ENCODE measurements around the gene COTL1. TPM values are rescaled to one million over a fixed set of nuclear protein-coding genes. Genes with fewer than 3 reads are reported as not detected.
A peak's percentile ranks its signal among the peaks of the same experiment; 100 is the strongest.

Gene COTL1
- total and polyA plus RNA-seq, 9 of the 15 experiments (the other 6 are each of a cell fraction or from before 2014, with no cell fraction given) = 27.7 to 185 (median 72.5) TPM

- TF ChIP-seq ZNF764 (CRISPR knock-in tag; IDR thresholded peaks at IDR 0.05; ENCODE audit: low read depth) (no peak), SMARCA4 (IDR thresholded peaks at IDR 0.05) (peak; percentile 93), ZNF444 (CRISPR knock-in tag; IDR thresholded peaks at IDR 0.05) (no peak), SREBF1 (IDR thresholded peaks at IDR 0.05; ENCODE audit: borderline replicate concordance, low read depth, low read length) (no peak), BACH1 (tag; IDR thresholded peaks at IDR 0.05) (peak; percentile 78; the same call in 1 of the 2 replicates), NBN (IDR thresholded peaks at IDR 0.05; ENCODE audit: low read depth) (peak; percentile 98), PHF21A (IDR thresholded peaks at IDR 0.05; ENCODE audit: borderline replicate concordance, low read depth) (no peak), TAF9B (IDR thresholded peaks at IDR 0.05; ENCODE audit: partially characterized antibody) (peak; percentile 74), FOXJ3 (CRISPR knock-in tag; IDR thresholded peaks at IDR 0.05) (no peak), LCOR (CRISPR knock-in tag; IDR thresholded peaks at IDR 0.05) (peak; percentile 86; the same call in 1 of the 2 replicates), ZEB2 (IDR thresholded peaks at IDR 0.05) (peak; percentile 96), ELF4 (CRISPR knock-in tag; IDR thresholded peaks at IDR 0.05) (peak; percentile 14), GTF2F1 (IDR thresholded peaks at IDR 0.05; ENCODE audit: low read depth, low read length) (no peak), CTCF (IDR thresholded peaks at IDR 0.05 in 2 of 3, conservative IDR thresholded peaks at IDR 0.05 in 1 of 3; ENCODE audit: insufficient read depth in 2 of 3, low read depth in 1 of 3, low read length in 3 of 3) (0 out of 6 replicates have a peak, but pooled peaks of 1 of the 3 experiments have one; percentile 3)
- TF ChIP-seq, protein P1, sequence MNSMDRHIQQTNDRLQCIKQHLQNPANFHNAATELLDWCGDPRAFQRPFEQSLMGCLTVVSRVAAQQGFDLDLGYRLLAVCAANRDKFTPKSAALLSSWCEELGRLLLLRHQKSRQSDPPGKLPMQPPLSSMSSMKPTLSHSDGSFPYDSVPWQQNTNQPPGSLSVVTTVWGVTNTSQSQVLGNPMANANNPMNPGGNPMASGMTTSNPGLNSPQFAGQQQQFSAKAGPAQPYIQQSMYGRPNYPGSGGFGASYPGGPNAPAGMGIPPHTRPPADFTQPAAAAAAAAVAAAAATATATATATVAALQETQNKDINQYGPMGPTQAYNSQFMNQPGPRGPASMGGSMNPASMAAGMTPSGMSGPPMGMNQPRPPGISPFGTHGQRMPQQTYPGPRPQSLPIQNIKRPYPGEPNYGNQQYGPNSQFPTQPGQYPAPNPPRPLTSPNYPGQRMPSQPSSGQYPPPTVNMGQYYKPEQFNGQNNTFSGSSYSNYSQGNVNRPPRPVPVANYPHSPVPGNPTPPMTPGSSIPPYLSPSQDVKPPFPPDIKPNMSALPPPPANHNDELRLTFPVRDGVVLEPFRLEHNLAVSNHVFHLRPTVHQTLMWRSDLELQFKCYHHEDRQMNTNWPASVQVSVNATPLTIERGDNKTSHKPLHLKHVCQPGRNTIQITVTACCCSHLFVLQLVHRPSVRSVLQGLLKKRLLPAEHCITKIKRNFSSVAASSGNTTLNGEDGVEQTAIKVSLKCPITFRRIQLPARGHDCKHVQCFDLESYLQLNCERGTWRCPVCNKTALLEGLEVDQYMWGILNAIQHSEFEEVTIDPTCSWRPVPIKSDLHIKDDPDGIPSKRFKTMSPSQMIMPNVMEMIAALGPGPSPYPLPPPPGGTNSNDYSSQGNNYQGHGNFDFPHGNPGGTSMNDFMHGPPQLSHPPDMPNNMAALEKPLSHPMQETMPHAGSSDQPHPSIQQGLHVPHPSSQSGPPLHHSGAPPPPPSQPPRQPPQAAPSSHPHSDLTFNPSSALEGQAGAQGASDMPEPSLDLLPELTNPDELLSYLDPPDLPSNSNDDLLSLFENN (IDR thresholded peaks at IDR 0.05; ENCODE audit: low read depth in 2 of 2, low read length in 2 of 2) = no peak
- TF ChIP-seq, protein P2, sequence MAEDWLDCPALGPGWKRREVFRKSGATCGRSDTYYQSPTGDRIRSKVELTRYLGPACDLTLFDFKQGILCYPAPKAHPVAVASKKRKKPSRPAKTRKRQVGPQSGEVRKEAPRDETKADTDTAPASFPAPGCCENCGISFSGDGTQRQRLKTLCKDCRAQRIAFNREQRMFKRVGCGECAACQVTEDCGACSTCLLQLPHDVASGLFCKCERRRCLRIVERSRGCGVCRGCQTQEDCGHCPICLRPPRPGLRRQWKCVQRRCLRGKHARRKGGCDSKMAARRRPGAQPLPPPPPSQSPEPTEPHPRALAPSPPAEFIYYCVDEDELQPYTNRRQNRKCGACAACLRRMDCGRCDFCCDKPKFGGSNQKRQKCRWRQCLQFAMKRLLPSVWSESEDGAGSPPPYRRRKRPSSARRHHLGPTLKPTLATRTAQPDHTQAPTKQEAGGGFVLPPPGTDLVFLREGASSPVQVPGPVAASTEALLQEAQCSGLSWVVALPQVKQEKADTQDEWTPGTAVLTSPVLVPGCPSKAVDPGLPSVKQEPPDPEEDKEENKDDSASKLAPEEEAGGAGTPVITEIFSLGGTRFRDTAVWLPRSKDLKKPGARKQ (CRISPR knock-in tag; IDR thresholded peaks at IDR 0.05) = no peak
- TF ChIP-seq, protein P3, sequence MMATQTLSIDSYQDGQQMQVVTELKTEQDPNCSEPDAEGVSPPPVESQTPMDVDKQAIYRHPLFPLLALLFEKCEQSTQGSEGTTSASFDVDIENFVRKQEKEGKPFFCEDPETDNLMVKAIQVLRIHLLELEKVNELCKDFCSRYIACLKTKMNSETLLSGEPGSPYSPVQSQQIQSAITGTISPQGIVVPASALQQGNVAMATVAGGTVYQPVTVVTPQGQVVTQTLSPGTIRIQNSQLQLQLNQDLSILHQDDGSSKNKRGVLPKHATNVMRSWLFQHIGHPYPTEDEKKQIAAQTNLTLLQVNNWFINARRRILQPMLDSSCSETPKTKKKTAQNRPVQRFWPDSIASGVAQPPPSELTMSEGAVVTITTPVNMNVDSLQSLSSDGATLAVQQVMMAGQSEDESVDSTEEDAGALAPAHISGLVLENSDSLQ (IDR thresholded peaks at IDR 0.05) = peak; percentile 93
- TF ChIP-seq, protein P4, sequence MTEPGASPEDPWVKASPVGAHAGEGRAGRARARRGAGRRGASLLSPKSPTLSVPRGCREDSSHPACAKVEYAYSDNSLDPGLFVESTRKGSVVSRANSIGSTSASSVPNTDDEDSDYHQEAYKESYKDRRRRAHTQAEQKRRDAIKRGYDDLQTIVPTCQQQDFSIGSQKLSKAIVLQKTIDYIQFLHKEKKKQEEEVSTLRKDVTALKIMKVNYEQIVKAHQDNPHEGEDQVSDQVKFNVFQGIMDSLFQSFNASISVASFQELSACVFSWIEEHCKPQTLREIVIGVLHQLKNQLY (CRISPR knock-in tag; conservative IDR thresholded peaks at IDR 0.05) = no peak; a peak in 1 of 4 replicates
Observed at GRCh38 chr16:84593825-84594724, 23.8 kb downstream of the COTL1 start (continued).

Data from K562 (cell line).